Right cardiac atrium (tissue), 5 donors: ENCODE data around the gene CHST13. TPM values are rescaled to one million over a fixed set of nuclear protein-coding genes. Genes with fewer than 3 reads are reported as not detected.
"Not testable (repeated sequence)": the region's sequence is repeated elsewhere in the genome, so short reads cannot be mapped to it uniquely, and the experiment has no call there.

Source experiments
- ATAC-seq, 2 donors: fragments of 200-7000 bp; cut with Tn5 transposase; one replicate each; pipeline versions ENCODE4 v1.8.0 to v1.9.1; 2020; ENCODE audit warnings: moderate library complexity in 2 of 2, mild to moderate bottlenecking in 1 of 2
- DNase-seq, 3 donors: peaks; one replicate each; pipeline ENCODE4 v3.0.0-alpha.2; 2020
- H3K27ac ChIP-seq: one replicate; pipeline ENCODE4 v1.5.1; 2013; ENCODE audit warnings: mild to moderate bottlenecking, low read length, control low read depth, moderate library complexity
- H3K27me3 ChIP-seq: one replicate; pipeline ENCODE4 v1.6.1; 2013; ENCODE audit not compliant: control insufficient read depth, insufficient read depth
- H3K4me1 ChIP-seq: one replicate; pipeline ENCODE4 v1.6.1; 2013; ENCODE audit warnings: low read length; ENCODE audit not compliant: control insufficient read depth, insufficient read depth
- H3K4me3 ChIP-seq: one replicate; pipeline ENCODE4 v1.5.1; 2013; ENCODE audit warnings: low read length, control low read depth
- H3K9me3 ChIP-seq: one replicate; pipeline ENCODE4 v1.6.1; 2013; ENCODE audit warnings: low read length; ENCODE audit not compliant: control insufficient read depth
- WGBS: extraction: QIAGEN DNeasy Blood & Tissue Kit; methylation state at CpG from one replicate; pipeline ENCODE4 v1.1.7; 2013; 5-methylcytosine and 5-hydroxymethylcytosine counted together
- intact Hi-C, 4 donors: fragments of 100-400 bp; cut with DNase I; formaldehyde crosslinking; loops; one replicate each; pipeline versions ENCODE4 v1.11.0 to v1.14.0; 2022 to 2023
- polyA plus RNA-seq: library from polyadenylated mRNA; stranded (reverse); fragments of 200-250 nt; gene quantifications from one replicate; pipeline ENCODE4 v1.2.3, GENCODE V29; 2013
- total RNA-seq, 4 donors: library from RNA; stranded (reverse); fragmentation: NEBNext Ultra II Directional; extraction: Animal tissue kit (Norgen Biotek cat#: 25700); gene quantifications; one replicate each; pipeline ENCODE4 v1.2.1, GENCODE V29; 2021
- donor health status: healthy with polysubstance abuse.
- donor health status: DM: no; HTN: yes; CAD: no.
- donor health status: DM: no; HTN: no; CAD: no.
- donor health status: DM: no; HTN: yes; CAD: no; lungs with severe emphysema.
- donor health status: DM: yes; HTN: yes; CAD: no.

CHST13 gene
- total and polyA plus RNA-seq, 5 donors: 0.11 to 0.59 (median 0.27) TPM; not detected in 1

DNA sequence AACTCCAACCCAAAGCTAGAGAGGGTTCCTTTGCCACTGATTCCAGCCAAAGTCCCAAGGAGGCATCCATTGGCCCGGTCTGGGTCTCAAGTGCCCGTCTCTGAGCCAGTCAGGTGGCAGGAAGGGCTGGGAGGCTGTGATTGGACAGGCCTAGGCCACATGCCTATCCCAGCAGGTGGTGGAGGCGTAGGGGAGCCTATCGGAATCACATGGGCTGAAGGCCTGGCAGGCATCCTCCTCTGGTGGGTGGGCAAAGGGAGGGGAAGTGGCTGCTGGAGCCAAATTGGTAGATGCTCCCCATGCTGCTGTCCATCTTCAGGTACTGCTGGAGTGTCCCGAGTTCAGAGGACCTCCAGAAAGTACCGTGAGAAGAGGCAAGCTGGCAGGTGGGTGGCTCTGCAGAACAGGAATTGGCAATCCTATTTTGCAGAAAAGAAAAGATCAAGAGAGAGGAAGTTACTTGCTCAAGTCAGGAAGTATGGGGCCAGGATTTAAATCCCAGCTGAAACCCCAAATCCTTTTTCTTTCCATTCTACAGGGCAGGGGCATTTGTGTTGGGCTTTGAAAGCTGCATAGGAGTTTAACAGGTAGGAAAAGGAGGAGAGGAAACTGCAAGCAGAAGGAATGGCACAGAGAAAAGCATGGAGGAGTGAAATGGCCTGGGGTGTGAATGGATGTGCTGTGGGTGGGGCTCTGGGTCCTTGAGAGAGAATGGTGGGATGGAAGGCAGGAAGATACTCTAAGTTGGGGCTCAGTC lies 3.7 kb downstream of the CHST13 start:
- no peak overlapping the region for H3K4me3 ChIP-seq
- 72% methylated on average over 6 of the region's 6 CpGs for WGBS
- intact Hi-C loops: loop anchor here in 3 of 4 donors (10.0 kb wide), 2 partner anchors 97 to 1017 kb away; no protein-coding TSS in a partner anchor
- no peak for ATAC-seq
- H3K4me1 ChIP-seq: no peaks in the 10 kb centered on the region
- H3K27me3 ChIP-seq: no peaks in the 10 kb centered on the region
- no peak for DNase-seq
- no peak overlapping the region for H3K27ac ChIP-seq
- H3K9me3 ChIP-seq: no peaks in the 10 kb centered on the region

DNA sequence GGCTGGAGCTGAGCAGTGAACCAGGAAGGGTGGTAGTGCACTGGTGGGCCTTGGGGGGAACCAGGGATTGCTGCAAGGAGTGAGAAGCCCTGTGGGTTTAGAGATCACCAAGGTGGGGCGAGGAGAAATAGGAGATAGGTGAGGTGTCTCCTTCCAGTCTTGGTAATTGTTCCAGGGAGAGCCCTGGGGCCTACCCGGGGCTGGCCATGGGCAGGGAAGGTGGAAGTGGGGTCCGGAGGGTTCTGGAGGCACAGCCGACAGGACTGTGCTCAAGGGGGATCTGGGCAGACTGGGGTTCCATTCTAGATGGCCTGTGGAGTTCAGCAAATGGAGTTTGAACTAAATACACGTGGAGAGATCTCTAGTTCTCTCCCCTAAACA lies 4.5 kb downstream of the CHST13 start:
- H3K4me1 ChIP-seq: no peaks in the 10 kb centered on the region
- ATAC-seq (no peak), DNase-seq (no peak)
- intact Hi-C loops: loop anchor here in 3 of 4 donors (10.0 kb wide), 2 partner anchors 96 to 1016 kb away; no protein-coding TSS in a partner anchor
- H3K27me3 ChIP-seq: no peaks in the 10 kb centered on the region
- 83% methylated on average over 5 of the region's 5 CpGs for WGBS
- H3K27ac ChIP-seq: no peak overlapping the region
- no peak overlapping the region for H3K4me3 ChIP-seq
- no peaks in the 10 kb centered on the region for H3K9me3 ChIP-seq

- intact Hi-C loops: loop anchor here in 3 of 4 donors (10.0 kb wide), 2 partner anchors 96 to 1016 kb away; no protein-coding TSS in a partner anchor
- Histone ChIP-seq H3K27ac (no peak overlapping the region), H3K4me1 (no peaks in the 10 kb centered on the region), H3K4me3 (no peak overlapping the region), H3K27me3 (no peaks in the 10 kb centered on the region), H3K9me3 (no peaks in the 10 kb centered on the region)
- peak in 1 of 2 donors; percentile 10 for ATAC-seq
- 54% methylated on average over 14 of the region's 14 CpGs for WGBS
- no peak for DNase-seq
These were observed 5.0 kb downstream of the CHST13 start for GRCh38 chr3:126528800-126529541.

- Histone ChIP-seq H3K27me3 (no peaks in the 10 kb centered on the region), H3K4me1 (no peaks in the 10 kb centered on the region), H3K4me3 (no peak overlapping the region), H3K9me3 (no peaks in the 10 kb centered on the region), H3K27ac (no peak overlapping the region)
- ATAC-seq (peak in 1 of 2 donors; percentile 5), DNase-seq (no peak)
- intact Hi-C loops: loop anchor here in 3 of 4 donors (10.0 kb wide), 2 partner anchors 95 to 1015 kb away; no protein-coding TSS in a partner anchor
- WGBS: 50% methylated on average over 7 of the region's 7 CpGs
These were observed 5.7 kb downstream of the CHST13 start for GRCh38 chr3:126529585-126530170.

DNA sequence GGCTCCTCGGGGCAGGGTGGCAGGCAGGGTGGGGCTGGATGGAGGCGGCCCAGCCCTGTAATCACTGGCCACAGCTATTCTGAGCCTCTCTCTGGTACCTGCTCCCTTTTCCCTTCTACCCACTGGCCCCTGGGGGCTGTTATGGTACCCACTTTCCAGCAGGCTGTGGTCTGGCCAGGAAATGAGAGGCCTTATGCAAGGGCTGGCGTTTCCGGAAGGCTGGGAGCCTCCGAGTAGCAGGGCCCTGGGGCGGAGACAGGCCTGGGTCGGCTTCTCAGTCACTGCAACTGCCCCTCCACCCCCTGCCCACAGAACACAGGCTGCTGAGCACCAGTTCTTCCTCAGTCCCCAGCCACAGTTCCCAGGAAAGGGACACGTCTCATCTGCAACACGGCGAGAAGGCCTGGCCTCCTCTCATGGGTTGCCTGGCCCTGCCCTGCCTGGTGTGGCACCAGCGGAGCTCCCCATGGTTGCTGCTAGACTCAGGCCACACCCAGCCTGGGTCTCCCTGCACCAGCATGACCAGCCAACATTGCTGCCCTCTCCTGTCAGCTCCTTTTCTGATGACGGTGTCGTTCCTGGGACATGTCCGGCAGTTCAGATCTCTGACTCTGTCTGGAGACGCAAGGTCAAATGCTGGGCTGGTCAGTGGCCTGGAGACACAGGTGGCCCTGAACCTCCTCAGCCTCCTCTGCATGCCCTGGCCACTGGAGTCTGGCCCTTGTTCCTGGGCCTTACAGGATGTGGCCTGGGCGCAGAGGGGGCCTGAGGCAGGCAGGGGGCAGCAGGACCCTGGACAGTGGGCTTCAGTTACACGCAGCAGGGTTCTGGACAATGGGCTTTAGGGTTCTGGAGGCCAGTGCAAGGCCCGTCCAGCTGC lies 6.5 kb downstream of the CHST13 start:
- Histone ChIP-seq H3K4me3 (no peak overlapping the region), H3K4me1 (no peaks in the 10 kb centered on the region), H3K9me3 (no peaks in the 10 kb centered on the region), H3K27me3 (no peaks in the 10 kb centered on the region), H3K27ac (no peak overlapping the region)
- ATAC-seq (peak; percentile 48 to 64), DNase-seq (peak; percentile 49 to 82 (median 81))
- whole genome bisulfite sequencing: 78% methylated on average over 18 of the region's 18 CpGs
- intact Hi-C loops: no loop called here

- Histone ChIP-seq H3K4me3 (no peak overlapping the region), H3K4me1 (no peaks in the 10 kb centered on the region), H3K9me3 (no peaks in the 10 kb centered on the region), H3K27ac (no peak overlapping the region), H3K27me3 (no peaks in the 10 kb centered on the region)
- no peak for DNase-seq
- intact Hi-C loops: no loop called here
- no peak for ATAC-seq
- WGBS: 89% methylated on average over 6 of the region's 6 CpGs
These were observed 7.0 kb downstream of the CHST13 start for GRCh38 chr3:126531051-126531330.

- Histone ChIP-seq H3K27me3 (no peaks in the 10 kb centered on the region), H3K9me3 (no peaks in the 10 kb centered on the region), H3K4me1 (no peaks in the 10 kb centered on the region), H3K4me3 (no peak overlapping the region), H3K27ac (no peak overlapping the region)
- ATAC-seq (no peak), DNase-seq (no peak)
- intact Hi-C loops: no loop called here
These were observed 9.6 kb downstream of the CHST13 start for GRCh38 chr3:126533506-126533905.

- H3K27me3 ChIP-seq, H3K4me3 ChIP-seq, H3K27ac ChIP-seq, H3K4me1 ChIP-seq, H3K9me3 ChIP-seq, intact Hi-C loops, ATAC-seq: not testable (repeated sequence)
- WGBS: 83% methylated on average over 7 of the region's 7 CpGs
- peak in 1 of 3 donors; percentile 13 for DNase-seq
These were observed 10.8 kb downstream of the CHST13 start for GRCh38 chr3:126534716-126535115.

- DNase-seq (peak in 2 of 3 donors; percentile 9 to 28), ATAC-seq (no peak)
- Histone ChIP-seq H3K4me1 (no peaks in the 10 kb centered on the region), H3K9me3 (no peaks in the 10 kb centered on the region), H3K27me3 (no peaks in the 10 kb centered on the region), H3K27ac (no peak overlapping the region), H3K4me3 (no peak overlapping the region)
- intact Hi-C loops: no loop called here
These were observed 11.7 kb downstream of the CHST13 start for GRCh38 chr3:126535636-126536035.

DNA sequence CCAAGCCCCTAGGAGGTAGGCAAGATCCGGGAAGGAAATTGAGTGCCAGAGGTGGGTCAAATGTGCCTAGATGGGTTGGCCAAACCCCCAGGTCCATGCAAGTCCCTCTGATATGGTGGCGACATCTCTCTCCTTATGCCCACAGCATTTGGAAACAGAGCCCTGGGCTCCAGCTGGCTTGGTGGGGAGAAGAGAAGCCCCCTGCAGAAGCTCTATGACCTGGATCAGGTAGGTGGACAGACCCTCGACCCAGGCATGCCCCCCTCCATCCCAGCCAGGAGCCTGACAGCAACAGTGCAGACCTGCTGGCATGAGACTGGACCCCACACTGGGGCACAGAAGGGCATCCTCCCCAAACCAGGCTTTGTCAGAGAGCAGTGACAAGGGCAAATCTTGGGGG lies 12.2 kb downstream of the CHST13 start:
- 78% methylated on average over 3 of the region's 3 CpGs for WGBS
- Histone ChIP-seq H3K4me3 (no peak overlapping the region), H3K27ac (no peak overlapping the region), H3K27me3 (no peaks in the 10 kb centered on the region), H3K9me3 (no peaks in the 10 kb centered on the region), H3K4me1 (no peaks in the 10 kb centered on the region)
- ATAC-seq (no peak), DNase-seq (no peak)
- intact Hi-C loops: no loop called here
